ENCODE data around the gene FAM118A.
"Not testable (repeated sequence)": the region's sequence is repeated elsewhere in the genome, so short reads cannot be mapped to it uniquely, and the experiment has no call there.

FAM118A gene

GRCh38 chr22:45272498-45272897 is 37.2 kb upstream of the FAM118A start:
- DNase-seq (ENCODE audit: low spot score), result no peak
- in situ Hi-C loops (cut with MboI; ENCODE audit: low sequenced_read_pairs, unreplicated experiment), result no loop called here
- TF ChIP-seq CTCF (IDR thresholded peaks at IDR 0.05; ENCODE audit: borderline replicate concordance, control extremely low read depth, extremely low read depth, insufficient read depth, missing control alignments), result no peak

DNA sequence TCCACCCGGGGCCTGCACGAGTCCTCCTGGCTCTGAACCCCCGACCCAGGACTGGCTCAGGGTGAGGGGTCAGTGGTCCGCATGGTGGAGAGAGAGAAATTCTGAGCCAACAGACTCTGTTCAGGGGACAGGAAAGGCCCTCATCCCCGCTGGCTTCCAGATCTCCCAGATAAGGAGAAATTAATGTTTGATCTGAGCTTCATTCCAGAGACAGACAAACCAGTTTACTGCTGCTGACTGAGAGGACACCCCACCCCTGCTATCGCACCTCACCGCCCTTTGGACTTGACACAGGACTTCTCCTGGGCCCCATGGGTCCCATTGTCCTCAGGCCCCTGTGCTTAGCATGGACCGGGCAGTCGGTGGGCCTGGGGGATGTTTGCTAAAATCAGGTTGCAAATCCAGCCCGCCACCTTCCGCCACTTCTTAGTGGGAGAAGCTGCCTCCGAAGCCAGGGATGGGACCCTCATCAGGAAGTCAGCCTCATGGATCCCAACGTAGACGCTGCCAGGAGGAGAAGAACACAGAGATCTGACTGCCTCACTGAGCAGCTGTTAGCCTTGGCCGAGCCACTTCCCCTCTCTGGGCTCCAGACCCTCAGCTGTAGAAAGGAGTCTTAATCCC is 36.2 kb upstream of the FAM118A start:
- in situ Hi-C loops (cut with MboI; ENCODE audit: low sequenced_read_pairs, unreplicated experiment), result no loop called here
- TF ChIP-seq CTCF (IDR thresholded peaks at IDR 0.05; ENCODE audit: borderline replicate concordance, control extremely low read depth, extremely low read depth, insufficient read depth, missing control alignments), result no peak
- no peak for DNase-seq (ENCODE audit: low spot score)

- TF ChIP-seq CTCF (IDR thresholded peaks at IDR 0.05; ENCODE audit: borderline replicate concordance, control extremely low read depth, extremely low read depth, insufficient read depth, missing control alignments), result no peak
- in situ Hi-C loops (cut with MboI; ENCODE audit: low sequenced_read_pairs, unreplicated experiment), result no loop called here
- DNase-seq (ENCODE audit: low spot score), result no peak
Observed at GRCh38 chr22:45276507-45277105, 33.1 kb upstream of the FAM118A start.

- in situ Hi-C loops (cut with MboI; ENCODE audit: low sequenced_read_pairs, unreplicated experiment); DNase-seq (ENCODE audit: low spot score): not testable (repeated sequence)
Observed at GRCh38 chr22:45277720-45278119, 32.0 kb upstream of the FAM118A start.

DNA sequence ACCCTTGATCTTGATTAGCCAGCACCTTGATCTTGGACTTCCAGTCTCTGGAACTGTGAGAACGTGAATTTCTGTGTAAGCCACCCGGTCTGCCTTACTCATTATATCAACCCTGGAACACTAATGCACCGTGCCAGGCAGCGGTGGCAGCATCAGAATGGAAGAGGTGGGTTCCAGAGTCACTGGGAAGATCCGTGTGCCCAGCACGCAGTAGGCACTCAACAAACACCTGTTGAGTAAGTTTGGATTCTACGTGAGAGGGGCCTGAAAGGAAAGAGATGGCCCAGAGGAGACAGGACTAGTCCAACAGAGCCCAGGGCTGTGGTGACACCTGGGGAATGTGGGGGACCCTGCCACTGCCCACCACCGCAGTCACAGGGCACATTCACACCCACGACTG is 31.6 kb upstream of the FAM118A start:
- TF ChIP-seq CTCF (IDR thresholded peaks at IDR 0.05; ENCODE audit: borderline replicate concordance, control extremely low read depth, extremely low read depth, insufficient read depth, missing control alignments), result no peak
- in situ Hi-C loops (cut with MboI; ENCODE audit: low sequenced_read_pairs, unreplicated experiment), result no loop called here
- no peak for DNase-seq (ENCODE audit: low spot score)

- in situ Hi-C loops (cut with MboI; ENCODE audit: low sequenced_read_pairs, unreplicated experiment), result no loop called here
- no peak for DNase-seq (ENCODE audit: low spot score)
- no peak for TF ChIP-seq CTCF (IDR thresholded peaks at IDR 0.05; ENCODE audit: borderline replicate concordance, control extremely low read depth, extremely low read depth, insufficient read depth, missing control alignments)
Observed at GRCh38 chr22:45280587-45280980, 29.1 kb upstream of the FAM118A start.

DNA sequence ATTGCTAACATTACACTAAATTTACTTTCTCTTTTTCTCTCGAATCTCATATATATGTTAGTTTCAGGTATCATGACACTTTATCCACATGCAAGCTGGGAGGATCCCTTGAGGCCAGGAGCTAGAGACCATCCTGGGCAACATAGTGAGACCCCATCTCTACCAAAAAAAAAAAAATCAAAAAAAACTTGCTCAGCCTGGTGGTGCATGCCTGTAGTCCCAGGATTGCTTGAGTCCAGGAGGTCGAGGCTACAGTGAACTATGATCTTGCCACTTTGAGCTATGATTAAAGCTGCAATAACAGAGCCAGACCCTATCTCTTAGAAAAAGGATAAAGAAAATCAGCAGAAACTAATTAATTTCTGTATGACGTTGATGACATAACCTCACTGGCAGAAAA is 28.7 kb upstream of the FAM118A start:
- DNase-seq (ENCODE audit: low spot score), result no peak
- no peak for TF ChIP-seq CTCF (IDR thresholded peaks at IDR 0.05; ENCODE audit: borderline replicate concordance, control extremely low read depth, extremely low read depth, insufficient read depth, missing control alignments)
- in situ Hi-C loops (cut with MboI; ENCODE audit: low sequenced_read_pairs, unreplicated experiment), result no loop called here
